K562 (cell line): ENCODE data around the gene SLC25A1. TPM values are rescaled to one million over a fixed set of nuclear protein-coding genes. Genes with fewer than 3 reads are reported as not detected.

Experiments used
- HMGN3 ChIP-seq: IDR thresholded peaks from 2 replicates; pipeline ENCODE4 v1.6.1; 2011; ENCODE audit warnings: borderline replicate concordance, low read depth, mild to moderate bottlenecking, mixed read lengths, low read length; ENCODE audit not compliant: insufficient read length; ENCODE audit errors: extremely low read depth
- JUNB ChIP-seq: fragments of 450-650 bp; formaldehyde crosslinking; conservative IDR thresholded peaks from 2 replicates; pipeline ENCODE4 v1.4.0; 2020; ENCODE audit warnings: mild to moderate bottlenecking
- TOE1 ChIP-seq, 2 experiments: fragments of 450-650 bp in 1 of 2; sonication (generic) in 1 of 2; formaldehyde crosslinking in 1 of 2; IDR thresholded peaks; 2 replicates each; pipeline versions ENCODE4 v1.7.1 to v1.8.0; 2016 to 2022; ENCODE audit warnings: borderline replicate concordance in 2 of 2, mild to moderate bottlenecking in 2 of 2, antibody characterized with exemption in 1 of 2, inconsistent platforms in 1 of 2, low read depth in 1 of 2, missing genetic modification reagents in 1 of 2, moderate library complexity in 1 of 2
- ZNF445 ChIP-seq: fragments of 250-450 bp; sonication (Bioruptor Pico); IDR thresholded peaks from 2 replicates; pipeline ENCODE4 v1.4.0; 2020; ENCODE audit warnings: low read depth, mild to moderate bottlenecking, moderate library complexity
- polyA plus RNA-seq, 8 experiments: library from polyadenylated mRNA; depleted of rRNA in 4 of 8; stranded (reverse) in 5 of 8; unstranded in 3 of 8; fragments of >200 nt; fragmentation: Nextera tagmentation in 2 of 8; fragmentation: Illumina TruSeq in 1 of 8; extraction: Ambion mirVana in 2 of 8; extraction: Trizol in 1 of 8; gene quantifications; 2 replicates each; pipeline versions ENCODE4 v1.2.1 to v1.2.3, GENCODE V29; 2011 to 2014; ENCODE audit warnings: inconsistent platforms in 1 of 8, missing spikeins in 1 of 8
- total RNA-seq, 7 experiments: library from RNA; depleted of rRNA in 6 of 7; stranded (reverse); fragments of >200 nt in 6 of 7; fragmentation: Illumina TruSeq in 2 of 7; extraction: Trizol in 2 of 7; gene quantifications; 2 replicates each; pipeline versions ENCODE4 v1.2.1 to v1.2.3, GENCODE V29; 2011 to 2021; ENCODE audit warnings: low replicate concordance in 1 of 7
- TF ChIP-seq, protein P1 (sequence below): fragments of 200-600 bp; sonication (generic); IDR thresholded peaks from one replicate; pipeline ENCODE4 v1.6.1; 2012; ENCODE audit warnings: mild to moderate bottlenecking, low read depth, low read length, inconsistent platforms

SLC25A1 gene
- total and polyA plus RNA-seq, 9 of the 15 experiments (the other 6 are each of a cell fraction or from before 2014, with no cell fraction given) = 11.0 to 408 (median 110) TPM

DNA sequence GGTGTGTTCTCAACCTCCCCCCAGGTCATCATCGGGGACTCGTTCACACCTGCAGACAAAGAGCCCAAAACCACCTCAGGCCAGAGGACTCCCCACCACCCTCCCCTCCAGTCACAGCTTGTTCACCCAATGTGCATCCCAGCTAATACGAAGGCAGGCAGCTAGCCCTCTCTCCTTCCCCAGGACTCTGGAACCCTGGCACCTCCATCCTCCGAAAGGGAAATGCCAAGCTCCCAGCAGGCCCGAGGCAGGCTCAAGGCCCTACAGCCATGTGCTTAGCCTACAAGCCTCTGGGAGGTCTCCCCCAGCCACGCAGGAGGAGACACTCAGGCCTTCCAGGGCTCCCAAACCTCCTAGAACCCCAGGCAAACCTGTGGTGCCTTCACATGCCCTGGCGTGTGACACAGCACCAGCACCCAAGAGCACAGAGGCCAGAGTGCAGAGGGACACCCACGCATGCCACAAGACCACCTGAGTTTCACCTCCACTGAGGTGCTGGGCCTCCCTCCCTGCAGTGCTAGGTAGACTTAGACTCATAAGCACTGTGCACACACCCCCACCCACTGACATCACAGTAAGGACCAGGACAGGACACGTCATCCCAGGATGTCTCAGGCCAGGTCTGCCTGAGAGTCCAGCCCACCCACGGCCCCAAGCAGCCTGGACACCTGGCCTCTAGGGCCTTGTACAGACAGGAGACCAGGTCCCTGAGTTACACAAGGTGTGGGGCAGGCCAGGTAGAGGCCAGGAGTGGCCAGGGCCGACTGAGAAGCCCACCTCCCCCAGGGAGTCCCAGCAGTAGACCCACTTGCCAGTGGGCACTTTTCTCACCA lies 40.9 kb downstream of the SLC25A1 start (continued):
- TF ChIP-seq, protein P1, sequence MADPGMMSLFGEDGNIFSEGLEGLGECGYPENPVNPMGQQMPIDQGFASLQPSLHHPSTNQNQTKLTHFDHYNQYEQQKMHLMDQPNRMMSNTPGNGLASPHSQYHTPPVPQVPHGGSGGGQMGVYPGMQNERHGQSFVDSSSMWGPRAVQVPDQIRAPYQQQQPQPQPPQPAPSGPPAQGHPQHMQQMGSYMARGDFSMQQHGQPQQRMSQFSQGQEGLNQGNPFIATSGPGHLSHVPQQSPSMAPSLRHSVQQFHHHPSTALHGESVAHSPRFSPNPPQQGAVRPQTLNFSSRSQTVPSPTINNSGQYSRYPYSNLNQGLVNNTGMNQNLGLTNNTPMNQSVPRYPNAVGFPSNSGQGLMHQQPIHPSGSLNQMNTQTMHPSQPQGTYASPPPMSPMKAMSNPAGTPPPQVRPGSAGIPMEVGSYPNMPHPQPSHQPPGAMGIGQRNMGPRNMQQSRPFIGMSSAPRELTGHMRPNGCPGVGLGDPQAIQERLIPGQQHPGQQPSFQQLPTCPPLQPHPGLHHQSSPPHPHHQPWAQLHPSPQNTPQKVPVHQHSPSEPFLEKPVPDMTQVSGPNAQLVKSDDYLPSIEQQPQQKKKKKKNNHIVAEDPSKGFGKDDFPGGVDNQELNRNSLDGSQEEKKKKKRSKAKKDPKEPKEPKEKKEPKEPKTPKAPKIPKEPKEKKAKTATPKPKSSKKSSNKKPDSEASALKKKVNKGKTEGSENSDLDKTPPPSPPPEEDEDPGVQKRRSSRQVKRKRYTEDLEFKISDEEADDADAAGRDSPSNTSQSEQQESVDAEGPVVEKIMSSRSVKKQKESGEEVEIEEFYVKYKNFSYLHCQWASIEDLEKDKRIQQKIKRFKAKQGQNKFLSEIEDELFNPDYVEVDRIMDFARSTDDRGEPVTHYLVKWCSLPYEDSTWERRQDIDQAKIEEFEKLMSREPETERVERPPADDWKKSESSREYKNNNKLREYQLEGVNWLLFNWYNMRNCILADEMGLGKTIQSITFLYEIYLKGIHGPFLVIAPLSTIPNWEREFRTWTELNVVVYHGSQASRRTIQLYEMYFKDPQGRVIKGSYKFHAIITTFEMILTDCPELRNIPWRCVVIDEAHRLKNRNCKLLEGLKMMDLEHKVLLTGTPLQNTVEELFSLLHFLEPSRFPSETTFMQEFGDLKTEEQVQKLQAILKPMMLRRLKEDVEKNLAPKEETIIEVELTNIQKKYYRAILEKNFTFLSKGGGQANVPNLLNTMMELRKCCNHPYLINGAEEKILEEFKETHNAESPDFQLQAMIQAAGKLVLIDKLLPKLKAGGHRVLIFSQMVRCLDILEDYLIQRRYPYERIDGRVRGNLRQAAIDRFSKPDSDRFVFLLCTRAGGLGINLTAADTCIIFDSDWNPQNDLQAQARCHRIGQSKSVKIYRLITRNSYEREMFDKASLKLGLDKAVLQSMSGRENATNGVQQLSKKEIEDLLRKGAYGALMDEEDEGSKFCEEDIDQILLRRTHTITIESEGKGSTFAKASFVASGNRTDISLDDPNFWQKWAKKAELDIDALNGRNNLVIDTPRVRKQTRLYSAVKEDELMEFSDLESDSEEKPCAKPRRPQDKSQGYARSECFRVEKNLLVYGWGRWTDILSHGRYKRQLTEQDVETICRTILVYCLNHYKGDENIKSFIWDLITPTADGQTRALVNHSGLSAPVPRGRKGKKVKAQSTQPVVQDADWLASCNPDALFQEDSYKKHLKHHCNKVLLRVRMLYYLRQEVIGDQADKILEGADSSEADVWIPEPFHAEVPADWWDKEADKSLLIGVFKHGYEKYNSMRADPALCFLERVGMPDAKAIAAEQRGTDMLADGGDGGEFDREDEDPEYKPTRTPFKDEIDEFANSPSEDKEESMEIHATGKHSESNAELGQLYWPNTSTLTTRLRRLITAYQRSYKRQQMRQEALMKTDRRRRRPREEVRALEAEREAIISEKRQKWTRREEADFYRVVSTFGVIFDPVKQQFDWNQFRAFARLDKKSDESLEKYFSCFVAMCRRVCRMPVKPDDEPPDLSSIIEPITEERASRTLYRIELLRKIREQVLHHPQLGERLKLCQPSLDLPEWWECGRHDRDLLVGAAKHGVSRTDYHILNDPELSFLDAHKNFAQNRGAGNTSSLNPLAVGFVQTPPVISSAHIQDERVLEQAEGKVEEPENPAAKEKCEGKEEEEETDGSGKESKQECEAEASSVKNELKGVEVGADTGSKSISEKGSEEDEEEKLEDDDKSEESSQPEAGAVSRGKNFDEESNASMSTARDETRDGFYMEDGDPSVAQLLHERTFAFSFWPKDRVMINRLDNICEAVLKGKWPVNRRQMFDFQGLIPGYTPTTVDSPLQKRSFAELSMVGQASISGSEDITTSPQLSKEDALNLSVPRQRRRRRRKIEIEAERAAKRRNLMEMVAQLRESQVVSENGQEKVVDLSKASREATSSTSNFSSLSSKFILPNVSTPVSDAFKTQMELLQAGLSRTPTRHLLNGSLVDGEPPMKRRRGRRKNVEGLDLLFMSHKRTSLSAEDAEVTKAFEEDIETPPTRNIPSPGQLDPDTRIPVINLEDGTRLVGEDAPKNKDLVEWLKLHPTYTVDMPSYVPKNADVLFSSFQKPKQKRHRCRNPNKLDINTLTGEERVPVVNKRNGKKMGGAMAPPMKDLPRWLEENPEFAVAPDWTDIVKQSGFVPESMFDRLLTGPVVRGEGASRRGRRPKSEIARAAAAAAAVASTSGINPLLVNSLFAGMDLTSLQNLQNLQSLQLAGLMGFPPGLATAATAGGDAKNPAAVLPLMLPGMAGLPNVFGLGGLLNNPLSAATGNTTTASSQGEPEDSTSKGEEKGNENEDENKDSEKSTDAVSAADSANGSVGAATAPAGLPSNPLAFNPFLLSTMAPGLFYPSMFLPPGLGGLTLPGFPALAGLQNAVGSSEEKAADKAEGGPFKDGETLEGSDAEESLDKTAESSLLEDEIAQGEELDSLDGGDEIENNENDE = peak; percentile 60
- 0 out of 2 replicates have a peak, but pooled peaks have one; percentile 28 for TF ChIP-seq JUNB
- TF ChIP-seq ZNF445 (CRISPR knock-in tag) = no peak
- no peak for TF ChIP-seq TOE1 (IDR thresholded peaks at IDR 0.05; ENCODE audit: borderline replicate concordance)
- TF ChIP-seq TOE1 (CRISPR knock-in tag; IDR thresholded peaks at IDR 0.05; ENCODE audit: borderline replicate concordance, low read depth) = no peak
- TF ChIP-seq HMGN3 = peak; percentile 22
